Activated T-helper 1 cell treated with anti-CD3 and anti-CD28 coated beads, Interleukin-2, amount 50 U/mL, for 16 hours (primary cell): ENCODE measurements around the gene TEAD1.

Source experiments
- DNase-seq, 2 donors: peaks; one replicate each; pipeline ENCODE4 v3.0.0-alpha.2; 2020; ENCODE audit warnings: low read depth in 1 of 2, low spot score in 1 of 2

TEAD1 gene

GRCh38 chr11:12666915-12667314 is 7.3 kb upstream of the TEAD1 start:
- no peak for DNase-seq

DNA sequence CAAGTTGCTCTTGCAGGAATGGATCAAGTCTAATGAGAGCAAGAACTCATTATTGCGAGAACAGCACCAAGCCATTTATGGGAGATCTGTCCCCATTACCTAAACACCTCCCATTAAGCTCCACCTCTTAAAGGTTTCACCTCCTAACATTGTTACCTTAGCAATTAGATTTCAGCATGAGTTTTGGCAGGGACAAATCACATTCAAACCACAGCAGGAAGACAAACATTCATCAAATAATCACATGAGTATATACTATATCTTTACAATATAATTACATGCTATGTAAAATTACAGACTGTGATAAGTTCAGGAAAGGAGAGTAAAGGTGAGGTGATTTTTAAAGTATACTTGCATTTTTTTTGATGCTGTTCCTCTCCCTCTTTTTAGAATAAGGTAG is 6.6 kb upstream of the TEAD1 start:
- DNase-seq, result no peak

- no peak for DNase-seq
Observed at GRCh38 chr11:12668166-12668565, 6.1 kb upstream of the TEAD1 start.

GRCh38 chr11:12669930-12670329 is 4.3 kb upstream of the TEAD1 start:
- DNase-seq, result no peak

DNA sequence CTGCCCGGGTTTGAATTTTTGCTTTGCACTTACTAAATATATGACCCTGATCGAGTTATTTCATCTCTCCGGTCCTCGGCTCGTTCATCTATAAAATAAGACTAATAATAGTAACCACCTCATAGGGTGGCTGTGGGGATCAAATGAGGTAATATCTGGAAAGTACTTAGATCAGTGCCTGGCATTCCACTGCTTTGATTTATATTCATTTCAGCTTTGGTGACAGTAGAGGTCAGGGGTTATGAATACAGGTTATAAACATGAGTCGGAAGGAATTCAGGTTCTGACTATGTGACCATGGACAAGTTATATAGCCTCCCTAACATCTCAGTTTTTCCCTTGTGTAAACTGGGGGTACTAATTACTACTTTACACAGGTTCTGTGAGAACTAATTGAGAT is 2.9 kb upstream of the TEAD1 start:
- no peak for DNase-seq

DNA sequence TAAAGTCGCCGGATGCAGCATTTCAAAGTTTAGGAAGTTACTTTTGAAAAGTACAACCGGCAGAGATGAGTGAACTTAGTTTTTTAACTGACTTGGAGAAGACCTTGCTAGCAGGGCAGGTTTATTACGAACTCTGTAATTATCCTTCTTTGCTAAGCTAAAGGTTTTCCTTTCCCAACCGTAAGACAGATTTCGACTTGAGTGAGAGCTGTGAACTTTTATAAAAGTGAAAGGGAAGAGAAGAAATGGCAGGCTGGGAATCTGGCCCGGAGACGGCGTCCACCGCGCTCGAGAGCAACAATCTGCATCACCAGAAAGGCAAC is 659 bp upstream of the TEAD1 start:
- DNase-seq, result no peak

GRCh38 chr11:12674571-12674935 is 332 bp downstream of the TEAD1 start:
- DNase-seq, result no peak

DNA sequence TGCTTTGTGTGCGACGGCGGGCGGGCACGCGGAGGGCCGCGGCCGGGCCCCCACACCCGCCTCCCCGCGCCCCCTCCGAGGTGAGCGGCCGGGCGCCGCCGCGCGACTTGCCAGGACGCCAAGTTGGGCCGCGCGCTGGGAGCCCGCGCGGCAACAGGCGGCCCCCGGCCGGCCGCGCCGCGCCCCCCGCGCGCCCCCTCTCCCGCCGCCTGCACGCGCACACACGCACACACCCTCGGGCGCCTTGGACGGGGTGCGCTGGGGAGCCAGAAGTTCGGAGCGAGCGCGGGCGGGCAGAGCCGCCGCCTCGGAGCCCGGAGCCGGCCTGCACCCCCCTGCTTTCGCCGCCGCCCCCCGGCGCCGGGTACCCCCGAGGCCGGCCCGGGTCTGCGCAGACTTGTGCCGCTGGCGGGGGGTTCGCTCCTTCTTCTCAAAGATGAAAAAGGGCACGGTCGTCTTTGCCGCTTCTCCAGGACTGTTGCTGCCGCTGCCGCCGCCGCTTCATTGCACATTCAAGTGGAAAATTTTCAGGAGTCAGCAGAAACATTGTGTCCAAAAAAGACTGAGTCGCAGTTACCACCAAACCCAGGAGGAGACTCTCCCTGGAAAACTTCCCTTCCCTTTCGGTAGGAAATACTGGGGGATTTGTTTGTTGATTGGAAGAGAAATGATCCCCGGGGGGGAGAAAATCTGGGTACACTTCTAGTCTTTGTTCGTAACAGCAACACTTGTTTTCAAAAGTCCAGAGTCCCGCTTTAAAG is 895 bp downstream of the TEAD1 start:
- no peak for DNase-seq

GRCh38 chr11:12675951-12676711 is 1.9 kb downstream of the TEAD1 start:
- no peak for DNase-seq

DNA sequence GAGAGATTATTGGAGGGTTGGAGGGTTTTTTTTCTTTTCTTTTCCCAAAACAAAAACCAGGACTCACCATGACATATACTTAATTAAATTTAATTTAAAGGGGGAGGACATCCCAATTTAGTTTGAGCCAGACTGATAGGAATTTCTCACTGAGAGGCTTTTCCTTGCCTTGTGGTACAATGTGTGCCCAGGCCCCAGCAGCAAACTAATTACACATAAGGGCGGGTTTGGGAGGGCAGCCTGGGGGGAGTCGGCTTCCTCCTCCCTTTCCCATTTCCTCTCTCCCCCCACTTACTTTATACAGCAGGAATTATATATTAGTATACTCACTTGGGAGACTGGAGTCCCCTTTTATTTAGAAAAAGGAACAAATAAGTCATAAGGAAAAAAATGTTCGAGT is 2.9 kb downstream of the TEAD1 start:
- no peak for DNase-seq

- no peak for DNase-seq
Observed at GRCh38 chr11:12678092-12678491, 3.9 kb downstream of the TEAD1 start.

- DNase-seq, result no peak
Observed at GRCh38 chr11:12678991-12679390, 4.8 kb downstream of the TEAD1 start.

GRCh38 chr11:12679471-12679870 is 5.2 kb downstream of the TEAD1 start:
- no peak for DNase-seq

DNA sequence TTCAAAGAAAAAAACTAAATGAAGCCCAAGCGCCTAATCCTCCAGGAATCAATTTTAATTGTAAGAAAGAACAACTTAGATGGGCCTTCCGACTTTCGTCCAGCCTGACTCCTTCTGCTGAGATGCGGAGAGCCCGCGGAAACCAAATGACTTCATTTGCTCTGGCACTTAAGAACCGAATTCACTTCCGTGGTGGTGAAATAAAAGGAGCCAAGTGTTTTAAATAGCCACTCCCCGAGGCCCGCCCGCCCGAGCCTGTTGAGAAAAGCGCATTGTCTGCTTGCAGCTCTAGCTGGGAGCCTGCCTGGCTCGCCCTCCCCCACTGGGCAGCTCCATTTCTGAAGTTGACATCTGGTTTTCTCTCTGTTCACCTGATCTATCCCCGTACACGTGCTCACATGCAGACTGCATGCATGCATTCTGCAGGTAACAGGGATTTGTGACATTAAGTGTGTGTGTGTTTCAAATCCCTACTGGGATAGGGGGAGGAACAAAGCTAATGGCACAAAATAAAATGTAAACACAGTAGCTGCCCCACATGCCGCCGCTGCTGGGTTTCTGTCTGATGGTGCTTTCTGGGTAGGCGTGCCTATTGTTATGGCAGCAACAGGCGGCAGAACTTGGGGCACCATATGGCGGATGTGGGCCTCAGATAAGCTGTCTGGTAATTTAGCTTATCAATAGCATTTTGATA is 6.2 kb downstream of the TEAD1 start:
- no peak for DNase-seq

GRCh38 chr11:12680940-12681258 is 6.7 kb downstream of the TEAD1 start:
- no peak for DNase-seq

DNA sequence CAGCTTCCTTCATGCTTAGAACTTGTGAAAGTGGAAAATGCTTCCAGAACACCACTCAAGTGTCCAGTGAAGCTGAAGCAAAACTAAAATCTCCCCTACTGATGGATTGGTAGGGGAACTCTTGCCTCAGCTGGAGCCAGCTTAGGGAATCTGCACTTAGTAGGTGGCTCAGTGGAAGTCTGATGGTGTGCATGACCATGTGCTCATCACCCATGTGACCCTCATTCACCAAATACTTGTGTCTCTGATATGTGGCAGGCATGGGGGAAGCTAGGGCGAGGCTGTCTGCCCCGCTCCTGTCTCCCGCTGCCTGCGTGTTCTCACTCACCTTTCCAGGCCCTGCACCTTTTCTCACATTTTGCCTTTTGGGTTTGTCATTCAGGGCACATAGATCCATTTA is 7.2 kb downstream of the TEAD1 start:
- no peak for DNase-seq

DNA sequence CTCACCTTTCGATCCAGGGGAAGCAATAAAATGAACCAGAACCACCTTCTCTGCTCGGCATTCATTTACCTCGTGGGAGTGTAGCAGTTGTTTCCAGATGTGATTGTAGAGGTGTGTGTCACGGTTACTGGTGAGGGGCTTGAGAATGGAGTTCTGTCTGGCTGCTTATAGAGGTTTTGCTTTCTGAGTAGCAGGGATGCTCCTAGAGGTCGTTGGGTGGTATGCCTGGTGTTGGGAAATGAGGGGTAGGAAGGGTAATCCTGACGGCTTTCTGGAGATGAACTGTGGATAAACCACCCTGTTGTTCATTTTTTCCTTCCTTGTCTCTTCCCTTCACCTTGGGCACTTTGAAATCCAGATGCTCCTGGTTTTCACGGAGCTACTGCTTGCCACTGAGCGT is 8.1 kb downstream of the TEAD1 start:
- DNase-seq, result no peak

DNA sequence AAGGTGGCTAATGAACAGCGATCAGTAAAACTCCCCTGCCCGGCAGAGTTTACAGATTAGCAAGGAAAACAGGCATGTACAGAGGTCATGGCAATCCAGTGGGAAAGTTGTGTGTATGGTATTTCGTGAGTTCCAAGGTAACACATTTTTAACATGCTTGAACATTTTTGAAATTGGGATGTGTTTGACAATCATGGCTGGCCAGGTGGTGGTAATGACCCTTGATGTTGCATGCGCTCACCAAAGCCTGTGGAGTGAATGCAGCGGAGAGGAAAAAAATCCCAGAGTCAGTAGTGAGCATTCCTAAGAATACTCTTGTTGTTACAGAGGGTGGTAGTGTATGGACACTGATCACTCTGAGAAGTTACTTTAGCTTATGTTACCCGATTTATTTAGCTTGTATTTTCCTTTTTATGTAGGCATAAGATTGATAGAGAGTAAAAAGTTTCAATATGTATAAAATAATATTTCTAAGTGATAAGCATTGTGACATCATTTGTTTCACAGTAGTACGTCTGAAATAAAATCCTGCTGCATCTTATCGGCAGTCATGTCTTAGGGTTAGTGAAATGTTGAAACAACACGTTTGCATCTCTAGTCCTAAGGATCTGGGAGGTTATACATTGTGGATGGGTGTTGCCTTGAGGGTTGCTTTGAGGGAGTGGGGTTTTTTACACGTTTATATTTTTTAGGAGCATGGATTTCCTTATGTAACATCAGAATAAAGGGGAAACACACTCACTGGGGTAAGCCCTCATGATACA is 8.7 kb downstream of the TEAD1 start:
- no peak for DNase-seq

DNA sequence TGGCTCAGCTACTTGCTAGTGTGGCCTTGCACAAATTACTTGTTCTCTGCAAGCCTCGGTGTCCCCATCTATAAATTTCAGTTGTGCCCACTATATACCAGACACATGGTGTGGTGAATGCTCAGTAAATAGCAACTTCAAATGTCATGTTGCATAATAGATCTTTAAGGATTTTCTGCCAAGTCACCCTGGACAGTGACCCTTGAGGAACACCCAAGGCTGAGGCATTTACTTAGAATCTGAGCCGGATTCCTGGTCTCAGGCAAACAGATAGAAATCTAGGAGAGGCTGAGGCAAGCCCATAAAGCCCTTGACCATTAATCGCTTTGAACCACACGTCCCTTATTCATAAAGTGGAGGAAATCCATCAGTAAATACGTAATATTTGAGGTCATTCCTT is 9.7 kb downstream of the TEAD1 start:
- DNase-seq, result no peak

DNA sequence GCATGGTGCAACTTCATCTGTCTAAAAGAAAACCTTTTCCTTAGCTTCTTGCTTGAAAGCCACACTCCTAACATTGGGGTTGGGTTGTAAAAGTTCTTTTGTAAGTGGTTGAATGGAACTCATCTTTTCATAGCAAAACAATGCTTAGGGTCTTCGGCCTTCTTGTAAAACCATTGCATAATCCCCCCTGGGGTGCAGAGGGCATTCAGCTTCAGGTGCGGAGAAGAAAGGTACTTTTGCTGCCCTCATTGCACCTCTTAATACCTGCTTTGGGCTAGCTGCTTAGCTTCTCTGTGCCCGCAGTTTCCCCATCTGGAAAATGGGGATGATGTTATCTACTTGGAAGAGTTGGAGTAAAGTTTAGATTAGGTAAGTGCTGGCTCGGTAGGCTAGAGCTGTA is 10.1 kb downstream of the TEAD1 start:
- no peak for DNase-seq

GRCh38 chr11:12684816-12685215 is 10.6 kb downstream of the TEAD1 start:
- DNase-seq, result no peak

DNA sequence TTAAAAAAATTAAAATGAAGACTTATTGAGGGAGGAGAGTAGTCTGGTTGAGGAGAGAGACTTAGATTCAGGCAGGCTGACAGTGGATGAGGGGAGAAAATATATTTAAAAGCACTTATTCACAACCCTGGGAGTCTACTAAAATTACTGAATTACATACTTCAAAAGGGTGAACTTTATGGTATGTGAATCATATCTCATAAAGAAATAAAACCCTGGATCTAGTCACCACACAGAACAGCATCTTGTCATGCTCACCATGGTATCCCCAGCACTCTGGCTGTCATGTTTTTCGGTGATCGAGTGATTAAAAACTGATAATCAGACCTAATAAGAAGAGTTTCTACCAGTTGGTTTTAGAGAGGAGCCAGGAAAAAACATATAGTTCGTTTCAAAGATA is 11.0 kb downstream of the TEAD1 start:
- no peak for DNase-seq
